Measurements from ENCODE around the gene REM2.
"Not testable (repeated sequence)": the region's sequence is repeated elsewhere in the genome, so short reads cannot be mapped to it uniquely, and the experiment has no call there.

The REM2 gene

GRCh38 chr14:22848351-22849164 is 34.5 kb upstream of the REM2 start:
- DNase-seq (ENCODE audit: low read depth): no peak

DNA sequence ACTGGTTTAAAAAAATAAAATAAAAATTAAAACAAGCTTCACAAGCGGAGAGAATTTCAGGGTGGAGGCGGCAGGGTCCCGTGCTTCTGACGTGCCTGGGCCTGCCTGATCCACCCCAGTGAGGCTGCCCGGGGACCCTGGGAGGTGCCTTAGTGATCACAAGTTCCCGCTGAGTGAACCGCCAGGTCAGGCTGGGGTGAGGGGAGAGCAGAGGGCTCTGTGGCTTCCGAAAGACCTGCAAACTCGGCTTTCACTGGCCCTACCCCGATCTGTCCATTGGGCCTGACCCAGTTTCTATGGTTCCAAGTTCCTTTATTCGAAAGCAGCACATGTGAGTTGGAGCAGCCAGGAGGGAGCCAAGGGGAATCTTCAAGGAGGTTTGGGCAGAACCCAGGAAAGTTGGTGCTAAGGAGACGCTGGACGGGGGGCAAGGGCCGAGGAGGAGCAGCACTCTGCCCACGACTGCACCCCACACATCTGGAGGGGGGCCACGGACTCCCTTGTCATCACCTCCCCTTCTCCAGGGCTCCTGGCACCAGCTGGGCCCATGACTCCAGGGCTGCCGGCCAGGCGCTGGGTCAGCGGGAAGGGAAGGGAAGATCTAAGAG is 33.7 kb upstream of the REM2 start:
- DNase-seq (ENCODE audit: low read depth): no peak

- DNase-seq (ENCODE audit: low read depth): no peak
Measured at GRCh38 chr14:22850944-22851764, 31.9 kb upstream of the REM2 start.

GRCh38 chr14:22852178-22852577 is 30.8 kb upstream of the REM2 start:
- DNase-seq (ENCODE audit: low read depth): not testable (repeated sequence)

DNA sequence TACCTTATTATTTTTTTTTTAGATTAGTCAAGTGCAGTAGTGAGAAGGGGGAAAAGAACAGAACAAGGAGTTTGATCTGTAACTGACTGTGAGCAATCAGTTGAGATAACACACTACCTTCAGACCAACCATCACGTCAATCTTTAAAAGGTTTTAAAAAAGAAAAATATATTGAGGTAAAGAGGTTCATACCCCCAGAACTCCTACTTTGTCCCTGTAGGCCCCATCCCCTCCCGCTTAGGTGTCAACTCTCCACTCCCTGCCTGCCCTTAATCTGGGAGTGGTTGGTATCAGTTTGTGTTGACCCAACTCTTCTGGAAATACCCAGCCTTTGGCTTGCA is 30.5 kb upstream of the REM2 start:
- DNase-seq (ENCODE audit: low read depth): no peak

DNA sequence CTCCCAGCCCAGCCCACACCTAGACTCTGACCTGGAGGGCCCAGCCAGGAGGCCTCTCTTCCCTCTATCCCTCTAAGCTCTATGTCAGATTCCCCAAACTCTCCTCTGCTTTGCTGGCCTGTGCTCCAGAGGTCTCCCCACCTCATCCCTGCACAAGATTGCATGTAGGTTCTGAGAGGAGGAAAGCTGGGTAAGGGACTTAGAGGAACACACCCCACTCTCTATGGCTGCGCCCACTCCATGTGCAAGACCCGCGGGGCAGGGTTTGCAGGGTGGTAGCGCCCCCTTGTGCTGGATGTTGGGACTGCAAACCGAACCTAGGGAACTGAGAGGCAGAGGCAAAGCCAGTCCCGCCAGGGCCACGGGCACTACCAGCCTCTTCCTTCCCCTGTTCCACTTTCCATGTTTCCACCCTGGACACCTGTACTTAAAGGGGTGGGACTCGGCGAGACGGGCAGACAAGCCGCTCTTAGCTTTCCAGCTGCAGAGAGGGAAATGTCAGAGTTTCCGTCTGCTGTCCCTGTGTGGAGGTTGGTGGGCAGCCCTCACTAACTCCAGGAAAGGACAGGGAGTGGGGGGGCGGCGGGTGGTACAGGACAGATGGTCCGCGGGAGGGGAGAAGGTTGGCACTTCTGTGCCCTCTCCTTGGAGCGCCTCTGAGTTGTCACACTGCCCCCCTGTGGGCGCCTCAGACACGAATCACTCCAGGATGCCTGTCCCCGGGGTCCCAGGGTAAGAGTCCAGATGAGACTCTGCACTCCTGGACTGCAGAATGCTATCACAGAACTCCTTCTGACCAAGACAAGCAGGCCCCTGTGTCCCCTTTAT is 29.9 kb upstream of the REM2 start:
- peak; percentile 85 for DNase-seq (ENCODE audit: low read depth)

- not testable (repeated sequence) for DNase-seq (ENCODE audit: low read depth)
Measured at GRCh38 chr14:22854296-22854695, 28.7 kb upstream of the REM2 start.

DNA sequence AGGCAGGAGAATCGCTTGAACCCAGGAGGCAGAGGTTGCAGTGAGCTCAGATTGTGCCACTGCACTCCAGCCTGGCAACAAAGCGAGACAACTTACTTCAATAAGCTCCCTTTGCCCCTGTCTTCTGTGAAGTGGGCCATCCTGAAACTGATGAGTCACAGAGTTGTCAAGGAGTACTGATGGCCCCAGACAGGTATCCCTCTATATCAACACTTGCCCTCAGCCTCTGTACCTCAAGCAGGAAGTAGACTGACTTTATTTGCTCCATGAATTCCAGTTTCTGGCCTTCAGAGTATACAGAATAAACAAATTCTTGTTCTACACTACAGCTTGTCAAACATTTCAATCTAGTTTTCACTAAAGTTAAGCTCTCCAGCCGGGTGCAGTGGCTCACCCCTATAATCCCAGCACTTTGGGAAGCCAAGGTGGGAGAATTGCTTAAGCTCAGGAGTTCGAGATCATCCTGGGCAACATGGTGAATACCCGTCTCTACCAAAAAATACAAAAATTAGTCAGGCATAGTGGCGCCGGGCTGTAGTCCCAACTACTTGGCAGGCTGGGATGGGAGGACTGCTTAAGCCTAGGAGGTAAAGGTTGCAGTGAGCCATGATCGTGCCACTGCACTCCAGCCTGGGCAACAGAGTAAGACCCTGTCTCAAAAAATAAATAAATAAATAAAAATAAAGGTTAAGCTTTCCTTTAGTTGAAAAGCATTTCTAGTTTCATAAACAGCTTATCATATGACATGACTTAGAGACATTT is 27.9 kb upstream of the REM2 start:
- DNase-seq (ENCODE audit: low read depth): no peak

DNA sequence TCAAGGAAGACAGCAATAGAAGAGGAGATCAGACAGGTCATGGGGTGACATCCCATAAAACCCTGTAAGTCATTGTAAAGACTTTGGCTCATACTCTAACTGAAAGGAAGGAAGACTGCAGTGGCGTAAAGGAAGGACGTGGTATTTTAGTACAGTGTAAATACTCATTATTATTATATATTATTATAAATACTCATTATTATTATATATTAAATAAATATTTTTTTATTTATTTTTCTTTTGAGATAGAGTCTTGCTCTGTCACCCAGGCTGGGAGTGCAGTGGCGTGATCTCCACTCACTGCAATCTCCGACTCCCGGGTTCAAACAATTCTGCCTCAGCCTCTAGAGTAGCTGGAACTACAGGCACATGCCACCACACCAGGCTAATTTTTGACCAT is 26.6 kb upstream of the REM2 start:
- DNase-seq (ENCODE audit: low read depth): no peak

DNA sequence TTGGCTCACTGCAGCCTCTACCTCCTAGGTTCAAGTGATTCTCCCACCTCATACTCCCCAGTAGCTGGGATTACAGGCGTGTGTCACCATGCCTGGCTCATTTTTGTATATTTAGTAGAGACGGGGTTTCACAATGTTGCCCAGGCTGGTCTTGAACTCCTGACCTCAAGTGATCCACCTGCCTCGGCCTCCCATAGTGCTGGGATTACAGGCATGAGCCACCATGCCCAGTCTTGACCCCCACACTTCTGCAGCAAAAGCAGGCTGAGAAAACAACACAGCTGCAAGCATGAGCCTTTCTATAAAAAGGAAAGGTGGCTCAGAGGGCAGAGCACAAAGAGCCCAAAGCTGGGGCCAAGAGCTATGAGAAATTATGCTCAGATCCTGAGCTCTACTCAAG is 22.6 kb upstream of the REM2 start:
- DNase-seq (ENCODE audit: low read depth): not testable (repeated sequence)

DNA sequence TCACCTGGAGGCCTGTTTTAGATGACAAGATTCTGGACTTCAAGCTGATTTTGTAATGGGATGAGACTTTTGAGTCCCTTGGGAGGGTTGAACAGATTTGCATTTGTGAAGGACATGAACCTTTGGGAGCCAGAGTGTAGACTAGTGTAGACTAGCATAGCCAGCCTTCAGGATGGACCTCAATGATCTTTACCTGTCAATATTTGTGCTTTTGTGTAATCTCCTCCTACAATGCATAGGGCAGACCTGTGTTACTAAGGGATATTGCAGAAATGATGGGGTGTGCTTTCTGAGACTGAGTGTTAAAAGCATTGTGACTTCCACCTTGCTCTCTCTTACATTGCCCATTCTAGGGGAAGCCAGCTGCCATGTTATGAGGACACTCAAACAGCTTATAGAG is 21.4 kb upstream of the REM2 start:
- no peak for DNase-seq (ENCODE audit: low read depth)

- no peak for DNase-seq (ENCODE audit: low read depth)
Measured at GRCh38 chr14:22864979-22865378, 18.0 kb upstream of the REM2 start.

DNA sequence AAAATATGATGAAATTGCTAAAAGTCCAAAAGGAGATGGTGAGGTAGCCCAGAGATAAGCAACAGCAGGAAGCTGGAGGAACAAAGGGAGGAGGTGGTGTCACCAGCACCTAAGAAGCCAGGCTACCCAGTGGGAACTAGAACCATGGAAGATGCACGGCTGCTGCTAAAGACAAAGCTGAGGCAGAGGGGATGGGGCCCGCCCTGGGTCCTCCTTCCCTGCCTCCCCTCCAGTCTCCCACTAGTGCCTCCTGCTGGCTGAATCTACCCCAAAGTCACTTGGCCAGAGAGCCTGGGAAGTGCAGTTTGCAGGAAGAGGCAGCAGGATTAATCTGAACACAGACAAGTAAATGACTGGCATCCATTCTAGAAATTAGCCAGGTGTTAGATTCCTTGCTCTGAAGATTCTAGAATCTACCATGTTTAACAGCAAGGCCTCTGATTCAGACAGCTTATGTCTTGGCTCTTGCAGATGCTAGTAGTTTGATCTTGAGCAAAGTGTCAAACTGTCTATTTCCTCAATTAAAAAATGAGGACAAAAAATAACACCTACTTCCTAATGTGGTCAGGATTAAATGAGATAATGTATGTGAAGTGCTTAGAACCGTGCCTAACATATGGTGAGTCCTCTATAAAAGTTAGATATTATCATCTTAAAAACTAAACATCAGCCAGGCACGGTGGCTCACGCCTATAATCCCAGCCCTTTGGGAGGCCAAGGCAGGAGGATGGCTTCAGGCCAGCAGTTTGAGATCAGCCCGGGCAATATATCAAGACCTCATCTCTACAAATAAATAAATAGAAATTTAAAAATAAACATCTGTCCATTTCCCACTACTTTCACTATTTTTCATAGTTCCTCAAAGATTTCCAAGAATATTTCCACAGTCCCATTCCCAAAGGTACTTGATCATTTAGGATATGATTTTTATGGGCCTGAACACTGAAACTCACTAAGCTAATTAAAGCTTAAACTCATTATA is 17.3 kb upstream of the REM2 start:
- no peak for DNase-seq (ENCODE audit: low read depth)

GRCh38 chr14:22866874-22867273 is 16.1 kb upstream of the REM2 start:
- DNase-seq (ENCODE audit: low read depth): no peak

DNA sequence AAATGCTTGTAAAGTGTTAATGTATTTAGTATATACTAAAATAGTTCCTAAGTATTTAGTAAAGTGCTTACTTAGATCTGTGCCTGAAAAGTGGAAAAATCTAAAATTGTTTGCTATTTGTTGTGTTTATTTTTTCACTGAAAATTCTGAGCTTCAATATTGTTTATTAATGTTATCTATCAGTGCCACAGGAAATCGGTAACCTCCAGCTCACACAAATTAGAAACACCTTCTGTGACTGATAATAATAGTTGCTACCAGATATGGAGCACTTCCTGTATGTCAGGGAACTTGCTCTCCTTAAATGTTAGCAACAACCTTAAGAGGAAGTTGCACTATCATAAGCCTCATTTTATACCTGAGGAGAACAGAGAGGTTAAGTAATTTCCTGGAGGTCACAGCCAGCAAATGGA is 12.2 kb upstream of the REM2 start:
- DNase-seq (ENCODE audit: low read depth): no peak

DNA sequence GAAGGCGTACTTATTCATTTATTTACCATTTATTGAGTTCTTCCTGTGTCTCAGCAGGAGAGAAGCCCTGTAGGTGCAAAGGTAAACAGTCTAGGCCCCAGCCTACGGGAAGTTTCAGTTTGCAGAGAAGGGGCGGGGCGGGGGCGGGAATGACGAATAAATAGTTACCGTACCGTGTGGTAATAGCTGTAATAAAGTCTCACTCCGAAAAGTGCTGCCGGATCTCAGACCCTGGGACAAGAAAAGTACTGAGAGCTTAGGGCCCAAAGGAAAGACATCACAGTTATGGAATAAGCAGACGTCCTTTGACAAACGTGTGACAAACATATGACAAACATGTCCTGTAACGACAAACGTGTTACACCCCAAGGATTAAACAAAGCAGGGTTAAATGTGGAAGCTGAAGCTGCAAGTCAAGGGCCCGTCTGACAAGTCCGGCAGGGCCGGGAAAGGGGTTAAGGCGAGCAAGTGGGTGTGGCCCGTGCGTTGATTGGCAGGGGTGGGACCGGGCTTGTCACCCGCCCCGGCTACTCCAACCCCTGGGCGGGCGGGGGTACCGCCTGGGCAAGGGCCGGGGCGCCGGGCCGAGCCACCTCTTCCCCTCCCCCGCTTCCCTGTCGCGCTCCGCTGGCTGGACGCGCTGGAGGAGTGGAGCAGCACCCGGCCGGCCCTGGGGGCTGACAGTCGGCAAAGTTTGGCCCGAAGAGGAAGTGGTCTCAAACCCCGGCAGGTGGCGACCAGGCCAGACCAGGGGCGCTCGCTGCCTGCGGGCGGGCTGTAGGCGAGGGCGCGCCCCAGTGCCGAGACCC is 11.6 kb upstream of the REM2 start, which contains the start of gene LRP10:
Gene LRP10 (plus strand): TSS at position 517 of the 809 bp plus-strand sequence. CDS start 564 bp downstream, outside the sequence.
- peak; percentile 69 for DNase-seq (ENCODE audit: low read depth)

GRCh38 chr14:22872033-22872832 is 10.8 kb upstream of the REM2 start:
- peak; percentile 66 for DNase-seq (ENCODE audit: low read depth)

GRCh38 chr14:22872833-22873520 is 10.0 kb upstream of the REM2 start:
- DNase-seq (ENCODE audit: low read depth): no peak
